GM18867 (cell line): Measurements from ENCODE around the gene TFF1.

Experiments
- ATAC-seq: cut with Tn5 transposase; IDR thresholded peaks from one replicate; pipeline ENCODE4 v1.9.1; 2021; ENCODE audit warnings: mild to moderate bottlenecking, moderate library complexity; ENCODE audit not compliant: unreplicated experiment

The TFF1 gene

DNA sequence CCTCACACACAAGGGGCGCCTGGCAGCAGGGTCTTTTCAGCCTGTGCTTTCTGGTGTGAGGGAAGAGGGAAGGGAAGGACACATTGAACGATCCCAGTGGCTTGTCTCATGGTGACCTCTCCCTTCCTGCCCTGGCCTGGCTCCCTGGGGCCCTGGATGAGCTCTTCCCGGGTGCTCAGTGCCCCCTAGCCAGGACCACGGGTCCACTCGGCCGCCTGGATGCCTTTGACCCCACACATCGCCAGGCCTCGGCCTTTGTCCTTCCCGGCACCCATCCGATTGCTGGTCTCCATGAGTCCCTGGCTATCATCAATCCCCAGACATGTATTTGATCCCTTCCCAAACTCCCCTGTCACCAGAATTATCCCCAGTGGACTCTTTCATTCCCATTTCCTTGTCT lies 45.1 kb downstream of the TFF1 start:
- no peak for ATAC-seq

DNA sequence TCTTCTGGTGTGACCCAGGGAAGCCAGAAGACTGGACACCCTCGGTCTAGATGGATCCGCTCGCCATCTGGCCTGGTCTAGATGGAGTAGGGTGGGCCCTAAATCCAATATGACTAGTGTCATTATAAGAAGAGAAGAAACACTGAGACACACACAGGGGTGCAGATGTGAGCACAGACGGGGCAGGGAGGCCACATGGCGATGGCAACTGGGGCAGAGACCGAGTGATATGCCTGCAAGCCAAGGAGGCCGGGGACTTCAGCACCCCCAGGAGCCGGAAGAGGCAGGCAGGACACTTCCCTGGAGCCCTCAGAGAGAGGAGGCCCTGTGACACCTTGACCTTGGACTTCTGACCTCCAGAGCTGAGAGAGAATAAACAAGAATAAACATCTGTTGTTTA lies 45.5 kb downstream of the TFF1 start:
- ATAC-seq = no peak

DNA sequence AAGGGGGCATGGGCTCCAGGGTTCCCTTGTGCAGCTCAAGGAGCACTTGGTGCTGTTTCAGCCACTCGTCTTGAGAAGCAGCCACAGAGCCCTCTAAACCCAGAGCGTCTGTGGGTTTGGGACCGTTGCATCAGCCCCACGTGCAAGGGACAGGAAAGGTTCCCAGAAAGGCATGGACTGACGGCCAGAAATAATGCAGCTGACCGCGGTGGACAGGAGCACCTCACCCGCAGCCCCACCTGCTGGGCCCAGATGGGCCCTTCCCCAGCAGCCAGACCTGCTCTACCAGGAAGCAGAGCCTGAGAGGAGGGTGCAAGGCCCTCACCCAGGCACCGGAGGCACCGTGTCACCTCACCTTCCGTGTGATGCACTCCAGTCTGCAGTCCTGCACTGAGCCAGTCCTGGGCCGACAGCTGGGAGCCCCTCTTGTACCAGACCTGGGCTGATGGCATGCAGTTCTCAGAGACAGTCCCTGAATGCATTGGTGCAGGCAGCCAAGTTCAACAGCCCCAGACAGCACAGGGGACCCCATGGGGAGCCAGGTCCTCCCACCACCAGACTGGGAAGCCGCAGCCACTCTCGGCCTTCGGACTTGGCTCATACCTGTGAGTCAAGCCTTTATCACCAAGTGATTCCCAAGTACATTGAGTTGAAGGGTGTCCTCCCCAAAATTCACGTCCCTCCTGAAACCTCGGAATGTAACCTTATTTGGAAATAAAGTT lies 46.3 kb downstream of the TFF1 start:
- ATAC-seq = no peak

DNA sequence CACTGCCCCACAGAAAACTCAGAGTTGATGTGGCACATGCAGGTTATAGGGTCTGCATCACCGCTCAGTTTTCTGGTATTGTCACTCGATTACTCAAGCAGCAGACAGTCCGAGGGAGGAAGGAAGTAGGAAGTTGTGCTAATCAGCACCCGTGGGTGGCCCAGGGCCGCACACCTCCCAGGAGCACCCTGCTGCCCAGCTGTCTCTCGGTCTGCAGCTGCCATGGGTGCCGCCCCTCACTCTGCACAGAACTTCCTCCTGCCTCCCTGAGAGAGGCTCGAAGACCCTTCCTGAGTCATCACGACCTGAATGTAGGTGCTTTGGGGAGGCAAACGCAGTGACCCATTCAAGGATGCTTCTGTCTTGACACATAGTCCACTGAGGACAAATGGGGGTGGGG lies 47.0 kb downstream of the TFF1 start:
- no peak for ATAC-seq

DNA sequence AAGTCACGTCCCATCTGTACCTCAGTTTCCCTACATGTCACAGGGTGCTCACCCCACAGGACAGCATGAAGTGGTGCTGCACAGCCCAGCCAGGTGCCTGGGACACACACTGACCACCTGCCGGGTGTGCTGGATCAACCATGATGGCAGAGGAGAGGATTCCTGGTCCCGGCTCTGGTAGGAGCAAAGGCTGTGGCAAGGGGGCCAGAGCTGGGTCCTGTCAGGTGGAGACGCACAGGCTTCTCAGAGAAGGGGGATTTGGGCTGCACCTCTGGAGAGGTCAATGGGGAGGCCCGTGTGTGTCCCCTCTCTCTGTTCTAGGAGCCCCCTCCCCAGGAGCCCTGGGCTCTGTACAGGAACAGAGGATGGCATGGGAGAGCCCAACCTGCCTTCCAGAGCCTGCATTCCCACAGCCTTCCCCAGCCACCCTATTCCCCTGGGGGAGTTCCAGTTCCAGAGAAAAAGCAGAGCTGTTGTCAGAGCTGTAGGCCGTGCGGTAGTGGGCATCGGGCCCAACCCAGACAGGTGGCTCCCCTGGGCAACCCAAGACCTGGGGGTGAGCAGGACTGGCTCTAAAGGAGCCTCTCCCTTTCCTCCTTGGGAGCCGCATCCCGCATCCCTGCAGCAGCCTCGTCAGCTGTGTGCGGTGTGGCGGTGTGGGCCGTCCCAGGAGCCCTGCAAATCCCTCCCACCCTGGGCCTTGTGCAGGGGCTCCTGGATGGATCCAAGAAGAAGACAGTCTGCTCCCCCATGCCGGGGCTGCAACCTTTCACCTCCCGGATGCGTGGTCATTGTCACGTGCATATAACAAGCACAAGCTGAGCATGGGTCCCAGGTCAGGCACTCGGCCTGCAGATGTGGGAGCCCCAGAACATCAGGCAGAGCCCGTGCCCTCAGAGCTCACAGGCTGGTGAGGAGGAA lies 48.2 kb downstream of the TFF1 start:
- ATAC-seq = no peak

DNA sequence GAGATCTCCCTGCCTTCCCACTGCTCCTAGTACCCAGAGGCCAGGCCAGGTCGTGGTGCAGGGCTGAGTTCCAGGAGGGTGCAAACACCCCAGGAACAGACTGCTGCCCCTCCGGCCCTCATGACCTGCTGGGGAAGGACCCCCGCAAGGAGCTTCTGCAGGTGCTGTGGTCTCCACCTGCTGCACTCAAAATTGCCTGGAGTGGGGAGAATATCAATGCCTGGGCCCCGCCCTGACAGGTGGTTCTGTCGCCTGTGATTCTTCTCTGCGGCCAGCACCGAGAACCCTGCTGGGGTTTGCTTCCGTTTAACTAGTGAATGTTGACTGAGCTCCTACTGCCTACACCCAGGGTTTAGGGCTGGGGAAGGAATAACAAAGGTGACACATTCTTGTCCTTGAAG lies 49.0 kb downstream of the TFF1 start:
- ATAC-seq = no peak

DNA sequence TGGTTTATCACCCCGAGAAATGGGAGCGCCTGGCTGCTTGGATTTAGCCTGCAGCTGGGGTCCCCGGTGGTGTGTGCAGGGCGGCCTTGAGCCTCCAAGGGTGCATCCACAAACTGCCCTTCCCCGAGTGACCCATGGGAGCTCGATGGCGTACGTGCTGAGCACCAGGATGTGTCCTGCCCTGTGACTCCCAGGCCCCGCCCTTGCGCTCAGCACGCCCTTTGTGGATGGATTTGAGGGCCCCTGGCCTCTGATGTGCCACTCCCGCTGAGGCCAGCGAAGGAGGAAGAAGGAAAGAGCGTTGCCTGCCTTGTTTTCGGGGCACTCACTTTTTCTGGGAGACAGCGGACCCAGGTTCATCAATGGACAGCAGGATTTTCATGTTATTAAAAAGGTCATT lies 49.4 kb downstream of the TFF1 start:
- ATAC-seq = no peak

DNA sequence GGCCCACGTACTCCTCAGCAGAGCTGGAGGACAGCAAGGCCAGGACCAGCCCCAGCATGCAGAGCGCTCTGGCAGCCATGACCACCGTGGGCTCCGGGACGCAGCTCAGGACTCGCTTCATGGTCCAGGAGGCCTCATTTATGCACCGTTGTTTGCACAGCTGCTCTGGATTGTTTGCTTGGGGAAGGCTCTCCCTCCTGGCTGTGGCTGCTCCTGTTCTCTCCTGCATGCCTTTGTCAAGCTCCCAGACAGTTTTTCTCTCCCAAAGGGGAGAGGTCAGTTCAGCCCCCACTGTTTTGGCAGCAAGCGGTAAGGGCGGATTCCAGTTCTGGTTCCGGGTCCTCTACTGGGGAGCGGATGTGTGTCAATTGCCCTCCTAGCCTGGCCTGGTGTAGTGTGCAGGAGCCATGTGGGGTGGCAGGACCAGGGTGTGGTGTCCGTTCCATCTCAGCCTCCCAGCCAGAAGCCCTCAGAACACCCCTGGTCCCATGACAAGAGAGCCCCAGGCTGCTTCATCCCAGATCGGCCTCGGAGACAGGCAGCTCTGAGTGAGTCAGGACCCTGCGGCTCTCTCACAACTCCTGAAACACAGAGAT lies 50.9 kb downstream of the TFF1 start, which contains the start of gene TFF3:
Gene TFF3 (minus strand): TSS at position 114 of the 596 bp plus-strand sequence. CDS start 35 bp downstream, at position 79.
- ATAC-seq = no peak

DNA sequence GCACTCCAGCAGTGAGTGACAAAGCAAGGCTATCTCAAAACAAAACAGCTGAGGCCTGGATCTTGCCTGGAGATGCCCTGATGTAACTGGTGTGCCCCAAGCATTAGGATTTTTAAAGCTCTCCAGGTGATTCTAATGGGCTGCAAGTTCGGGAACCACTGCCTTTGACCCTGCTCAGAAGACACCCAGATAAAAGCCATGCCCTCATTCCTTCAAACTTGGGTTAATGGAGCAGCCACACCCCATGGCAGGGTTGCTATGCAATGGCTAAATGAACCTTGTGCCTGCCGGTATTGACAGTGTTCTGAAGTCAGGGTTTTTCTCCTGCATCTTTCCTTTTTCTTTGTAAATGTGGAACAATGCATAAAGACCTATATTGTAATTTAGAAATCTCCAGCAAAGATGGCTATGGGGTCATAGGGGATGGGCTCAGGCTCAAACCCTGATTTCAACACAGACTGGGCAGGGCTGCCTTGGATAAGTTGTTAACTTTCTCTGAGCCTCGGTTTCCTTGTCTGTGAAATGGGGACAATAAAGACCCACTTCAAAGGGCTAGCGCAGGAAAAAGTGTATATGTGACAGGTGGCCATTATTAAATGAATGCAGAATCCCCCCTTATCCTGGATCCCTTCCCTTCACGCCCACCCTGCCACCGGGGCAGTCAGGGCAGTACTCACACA lies 51.6 kb downstream of the TFF1 start:
- no peak for ATAC-seq

DNA sequence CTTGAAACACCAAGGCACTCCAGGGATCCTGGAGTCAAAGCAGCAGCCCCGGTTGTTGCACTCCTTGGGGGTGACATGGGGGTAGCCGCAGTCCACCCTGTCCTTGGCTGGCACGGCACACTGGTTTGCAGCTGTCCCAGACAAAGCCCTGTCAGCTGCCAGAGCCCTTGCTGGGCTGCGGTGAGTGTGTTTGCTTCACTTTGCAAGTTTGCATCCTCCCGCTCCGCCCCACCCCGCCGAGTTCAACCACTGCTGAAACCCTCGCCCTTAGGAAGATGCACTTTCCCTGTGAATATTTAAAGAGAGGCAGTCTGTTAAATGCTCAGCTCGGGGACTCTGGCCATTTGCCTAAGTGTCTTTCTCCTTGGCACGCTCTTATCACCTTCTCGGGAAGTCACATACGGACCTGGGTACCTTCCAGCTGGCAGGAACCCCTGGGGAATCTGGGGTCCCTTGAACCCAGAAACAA lies 52.8 kb downstream of the TFF1 start:
- no peak for ATAC-seq

DNA sequence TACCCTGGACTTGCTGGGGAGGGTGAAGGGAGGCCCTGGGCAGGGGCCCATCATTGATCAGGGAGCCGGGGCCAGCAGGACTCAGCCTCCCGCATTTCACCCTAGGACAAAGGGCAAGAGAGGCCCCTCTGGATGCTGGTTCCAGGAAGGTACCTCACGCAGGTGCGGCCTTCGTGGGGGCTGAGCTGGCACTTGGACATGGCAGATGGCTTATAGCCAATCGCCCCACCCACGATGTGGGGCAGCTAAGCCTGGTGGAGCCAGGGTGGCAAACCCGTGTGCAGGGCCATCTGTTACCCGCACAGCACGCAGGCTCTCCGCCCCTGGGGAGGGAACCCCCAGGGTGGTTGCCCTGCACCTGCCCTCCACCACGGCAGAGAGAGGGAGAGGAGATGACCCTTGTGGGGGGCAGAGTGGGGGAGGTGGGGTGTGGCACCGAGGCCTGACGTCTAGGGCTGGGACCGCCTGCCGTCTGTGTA lies 53.7 kb downstream of the TFF1 start:
- no peak for ATAC-seq
